ENCODE data around the gene AKR1B15. TPM values are rescaled to one million over a fixed set of nuclear protein-coding genes. Genes with fewer than 3 reads are reported as not detected.

Gene AKR1B15
- total RNA-seq, 3 donors from 2014 or later, result 0.33 to 5.6 (median 3.5) TPM

- DNase-seq (ENCODE audit: low spot score in 2 of 2), result no peak
- Histone ChIP-seq H3K27ac (no peak overlapping the region), H3K9me3 (no peaks in the 10 kb centered on the region), H3K4me1 (no peaks in the 10 kb centered on the region), H3K27me3 (no peaks in the 10 kb centered on the region), H3K36me3 (no peaks in the 10 kb centered on the region), H3K4me3 (no peak overlapping the region)
- TF ChIP-seq POLR2A (IDR thresholded peaks at IDR 0.05), result no peak
- TF ChIP-seq POLR2AphosphoS5 (IDR thresholded peaks at IDR 0.05), result no peak
- no peak for TF ChIP-seq CTCF (IDR thresholded peaks at IDR 0.05)
- intact Hi-C loops (cut with DNase I; ENCODE audit: low total_unique reads), result no loop called here
These were observed 78.9 kb downstream of the AKR1B15 start for GRCh38 chr7:134627775-134628153.

- no peaks in the 10 kb centered on the region for H3K9me3 ChIP-seq
- H3K4me3 ChIP-seq, result no peak overlapping the region
- H3K4me1 ChIP-seq, result no peaks in the 10 kb centered on the region
- TF ChIP-seq POLR2A (IDR thresholded peaks at IDR 0.05) (no peak), POLR2AphosphoS5 (IDR thresholded peaks at IDR 0.05) (no peak), CTCF (IDR thresholded peaks at IDR 0.05) (no peak)
- H3K36me3 ChIP-seq, result no peaks in the 10 kb centered on the region
- no peak overlapping the region for H3K27ac ChIP-seq
- intact Hi-C loops (cut with DNase I; ENCODE audit: low total_unique reads), result no loop called here
- no peak for DNase-seq (ENCODE audit: low spot score in 2 of 2)
- H3K27me3 ChIP-seq, result no peaks in the 10 kb centered on the region
These were observed 80.5 kb downstream of the AKR1B15 start for GRCh38 chr7:134629445-134629844.

Other genes starting within 250 kb of the AKR1B15 start
- 10 to 100 TPM in 1 of 3 donors, 1 to 10 TPM in 2; 7.3 to 13.8 (median 8.5) TPM for gene SLC35B4, start 232.2 kb upstream of the AKR1B15 start, total RNA-seq
- gene AKR1B1, start 90.0 kb upstream of the AKR1B15 start, total RNA-seq, result 100 to 1,000 TPM in 1 of 3 donors, 10 to 100 TPM in 2; 55.0 to 200 (median 57.4) TPM
- gene AKR1B10, start 21.5 kb upstream of the AKR1B15 start, total RNA-seq, result 1 to 10 TPM in 2 of 3 donors, not detected in 1; 2.1 to 2.9 TPM
- 10 to 100 TPM; 12.3 to 18.7 (median 16.4) TPM for gene BPGM, start 97.7 kb downstream of the AKR1B15 start, total RNA-seq
- gene CALD1, start 230.5 kb downstream of the AKR1B15 start, total RNA-seq, result 100 to 1,000 TPM; 252 to 335 (median 266) TPM